ENCODE measurements around the gene COPG2. TPM values are rescaled to one million over a fixed set of nuclear protein-coding genes. Genes with fewer than 3 reads are reported as not detected.
A peak's percentile ranks its signal among the peaks of the same experiment; 100 is the strongest.

The COPG2 gene
- total RNA-seq, 1 donor from 2014 or later: 60.8 TPM

- DNase-seq: no peak
Measured at GRCh38 chr7:130471974-130472373, 196.6 kb downstream of the COPG2 start.

- no peak for DNase-seq
Measured at GRCh38 chr7:130468612-130469011, 199.9 kb downstream of the COPG2 start.

GRCh38 chr7:130463553-130464434 lies 204.8 kb downstream of the COPG2 start:
- DNase-seq: no peak

GRCh38 chr7:130461272-130461671 lies 207.3 kb downstream of the COPG2 start:
- DNase-seq: no peak

- DNase-seq: no peak
Measured at GRCh38 chr7:130458257-130458656, 210.3 kb downstream of the COPG2 start.

Small RNA genes lying within 50 kb of the gene (small RNA-seq; reads per million reads assigned to genes)
- gene MIR335 (not detected), gene RF02148 (not detected), gene RF02149 (not detected), gene RF02150 (not detected), gene RNA5SP246 (0.49 reads per million, percentile 48 among the genes with 10 or more reads in this experiment)

Other genes with a start within 250 kb of the COPG2 start
- gene CEP41, start 227.7 kb downstream of the COPG2 start, total RNA-seq: 14.2 TPM
- gene MEST, start 176.7 kb downstream of the COPG2 start, total RNA-seq: 85.8 TPM
- 0.16 TPM for gene TSGA13, start 17.8 kb upstream of the COPG2 start, total RNA-seq
- not detected for gene KLF14, start 65.5 kb upstream of the COPG2 start, total RNA-seq

Data from occipital lobe (tissue), 3 donors.